ENCODE measurements around the gene ROS1.
A peak's percentile ranks its signal among the peaks of the same experiment; 100 is the strongest.
"Not testable (repeated sequence)": the region's sequence is repeated elsewhere in the genome, so short reads cannot be mapped to it uniquely, and the experiment has no call there.

Gene ROS1

DNA sequence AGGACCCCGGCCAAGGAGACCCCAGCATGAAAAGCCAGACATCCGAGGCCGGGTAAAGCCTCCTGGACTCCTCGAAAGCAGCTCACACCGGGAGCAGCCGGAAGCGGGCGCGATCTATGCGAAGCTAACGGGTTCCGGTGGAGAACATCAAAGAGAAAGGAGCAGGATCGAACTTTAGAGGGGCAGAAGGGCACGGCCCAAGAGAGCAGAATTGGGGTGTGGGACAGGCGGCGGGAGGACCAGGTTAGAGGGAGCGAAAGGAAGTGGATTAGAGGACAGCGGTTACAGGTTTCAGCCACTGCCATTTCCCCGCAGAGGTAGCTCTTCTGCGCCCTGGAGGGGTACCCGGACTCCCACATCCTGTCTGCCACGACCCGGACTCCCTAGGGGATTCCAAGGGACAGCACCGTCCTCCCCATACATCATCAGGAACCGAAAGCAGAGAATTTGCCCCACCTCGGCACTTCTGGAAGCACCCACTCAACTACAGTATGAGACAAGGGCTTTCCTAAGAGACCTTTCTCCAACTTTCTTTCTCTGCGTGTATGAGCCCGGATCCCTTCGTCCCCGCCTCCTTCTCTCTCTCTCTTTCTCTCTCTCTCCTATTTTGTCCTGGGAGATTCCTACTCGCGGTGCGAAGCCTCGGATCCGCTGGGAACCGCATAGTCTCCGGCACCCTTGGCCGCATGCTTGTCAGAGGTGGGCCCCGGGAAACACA, 160.9 kb downstream of the ROS1 start:
- DNase-seq: no peak

DNA sequence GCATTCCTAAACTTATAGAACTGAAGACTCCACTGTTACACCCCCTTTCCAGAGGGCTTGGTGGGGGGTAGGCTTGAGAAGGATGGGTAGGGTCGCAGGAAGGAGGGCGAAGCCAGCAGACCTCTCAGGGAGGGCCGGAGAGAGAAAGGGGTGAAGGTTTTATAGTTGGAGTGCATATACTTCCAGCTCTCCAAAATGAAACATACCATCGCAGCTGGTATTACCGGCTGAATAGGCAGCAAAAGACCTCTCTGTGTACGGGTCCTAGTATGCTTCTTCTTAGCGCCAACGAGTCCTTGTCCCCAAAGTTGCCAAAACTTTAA, 161.4 kb downstream of the ROS1 start:
- no peak for DNase-seq

DNA sequence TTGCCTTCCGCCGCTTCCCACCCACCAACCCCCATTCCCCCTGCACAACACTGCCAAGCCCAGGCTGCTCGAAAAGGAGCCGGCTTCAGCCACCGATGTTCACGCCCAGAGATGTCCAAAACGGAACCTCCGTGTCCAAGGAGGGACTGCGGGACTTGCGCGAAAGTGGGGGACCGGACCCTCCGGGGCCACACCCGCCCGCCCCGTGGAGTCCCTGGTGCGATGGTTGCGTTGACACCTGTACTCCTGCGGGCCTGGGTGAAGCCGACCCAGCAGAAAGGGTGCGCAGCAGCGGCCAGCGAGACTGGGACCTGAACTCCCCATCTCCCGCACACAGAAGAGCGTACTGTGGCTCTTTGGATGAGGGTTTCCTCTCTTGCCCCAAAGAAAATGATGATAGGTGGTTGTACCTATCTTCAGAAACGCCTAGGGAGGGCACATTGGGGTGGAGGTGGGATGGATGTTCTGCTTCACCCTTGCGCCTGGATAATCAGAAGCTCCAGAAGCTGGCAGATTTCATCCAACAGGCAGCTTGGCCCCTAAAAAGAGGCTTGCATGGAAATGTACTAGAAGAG, 162.3 kb downstream of the ROS1 start:
- no peak for DNase-seq

DNA sequence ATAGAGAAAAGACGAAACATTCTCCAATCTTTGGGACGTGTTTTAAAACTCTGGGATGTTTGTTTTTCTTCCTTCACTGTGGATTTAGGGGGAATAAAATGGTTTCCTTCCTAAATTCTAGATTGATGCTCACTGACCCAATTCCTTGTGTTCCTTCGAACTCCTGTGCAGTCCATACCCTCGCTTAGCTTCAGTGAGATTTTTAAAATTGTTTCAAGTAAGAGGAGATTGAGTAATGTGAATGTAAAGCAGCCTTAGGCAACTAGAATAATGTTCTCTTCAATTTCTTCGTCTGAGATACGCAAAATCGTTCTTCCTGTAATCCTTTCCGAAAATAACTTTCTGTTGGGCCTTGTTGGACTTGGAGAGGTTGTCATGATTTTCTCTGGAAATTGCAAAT, 162.9 kb downstream of the ROS1 start:
- no peak for DNase-seq

DNA sequence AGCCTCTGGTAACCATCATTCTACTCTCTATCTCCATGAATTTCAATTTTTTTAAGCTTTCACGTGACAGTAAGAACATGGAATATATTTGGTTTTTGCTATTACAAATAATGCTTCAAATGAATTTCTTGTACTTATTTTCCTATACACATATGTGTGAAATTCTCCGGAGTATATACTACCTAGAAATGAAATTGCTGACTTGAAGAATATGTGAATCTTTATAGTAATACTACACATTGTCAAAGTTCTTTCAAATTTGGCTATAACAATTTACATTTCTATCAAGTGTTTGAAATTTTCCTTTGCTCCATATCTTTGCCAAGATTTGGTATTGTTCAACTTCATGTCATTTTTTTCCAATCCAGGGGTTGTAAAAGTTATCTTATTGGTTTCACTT, 172.0 kb downstream of the ROS1 start:
- DNase-seq: no peak

DNA sequence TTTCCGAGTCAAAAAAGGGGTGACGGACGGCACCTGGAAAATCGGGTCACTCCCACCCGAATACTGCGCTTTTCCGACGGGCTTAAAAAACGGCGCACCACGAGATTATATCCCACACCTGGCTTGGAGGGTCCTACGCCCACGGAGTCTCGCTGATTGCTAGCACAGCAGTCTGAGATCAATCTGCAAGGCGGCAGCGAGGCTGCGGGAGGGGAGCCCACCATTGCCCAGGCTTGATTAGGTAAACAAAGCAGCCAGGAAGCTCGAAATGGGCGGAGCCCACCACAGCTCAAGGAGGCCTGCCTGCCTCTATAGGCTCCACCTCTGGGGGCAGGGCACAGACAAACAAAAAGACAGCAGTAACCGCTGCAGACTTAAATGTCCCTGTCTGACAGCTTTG, 180.8 kb downstream of the ROS1 start:
- peak; percentile 62 for DNase-seq

DNA sequence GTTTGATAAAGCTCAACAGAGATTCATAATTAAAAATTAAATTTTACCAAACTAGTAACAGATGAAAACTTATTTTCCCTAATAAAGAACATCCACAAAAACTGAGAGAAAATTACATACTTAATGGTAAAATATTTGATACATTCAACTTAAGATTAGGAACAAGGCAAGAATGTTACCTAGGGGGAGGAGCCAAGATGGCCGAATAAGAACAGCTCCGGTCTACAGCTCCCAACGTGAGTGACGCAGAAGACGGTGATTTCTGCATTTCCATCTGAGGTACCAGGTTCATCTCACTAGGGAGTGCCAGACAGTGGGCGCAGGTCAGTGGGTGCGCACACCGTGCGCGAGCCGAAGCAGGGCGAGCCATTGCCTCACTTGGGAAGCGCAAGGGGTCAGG, 181.2 kb downstream of the ROS1 start:
- not testable (repeated sequence) for DNase-seq
